GM06990 (cell line): ENCODE measurements around the gene VDAC1.

ENCODE experiments used
- DNase-seq: peaks from one replicate; pipeline ENCODE4 v3.0.0-alpha.2; 2011; ENCODE audit not compliant: insufficient read length; ENCODE audit errors: extremely low read depth
- H3K27me3 ChIP-seq: replicated peaks from 2 replicates; pipeline ENCODE4 v1.6.0; 2011; ENCODE audit warnings: low read length; ENCODE audit not compliant: control insufficient read depth, insufficient read depth
- H3K36me3 ChIP-seq: 2 replicates; pipeline ENCODE4 v1.5.1; 2011; ENCODE audit warnings: low read length; ENCODE audit not compliant: control insufficient read depth, insufficient read depth
- H3K4me3 ChIP-seq: replicated peaks from 2 replicates; pipeline ENCODE4 v1.5.1; 2011; ENCODE audit warnings: low read depth, mild to moderate bottlenecking, control low read depth, low read length
- TF ChIP-seq, protein P1 (sequence below): IDR thresholded peaks from 2 replicates; pipeline ENCODE4 v1.5.1; 2011; ENCODE audit warnings: low read length, control low read depth, mild to moderate bottlenecking, inconsistent platforms; ENCODE audit not compliant: insufficient read depth, poor library complexity, severe bottlenecking

Gene VDAC1

DNA sequence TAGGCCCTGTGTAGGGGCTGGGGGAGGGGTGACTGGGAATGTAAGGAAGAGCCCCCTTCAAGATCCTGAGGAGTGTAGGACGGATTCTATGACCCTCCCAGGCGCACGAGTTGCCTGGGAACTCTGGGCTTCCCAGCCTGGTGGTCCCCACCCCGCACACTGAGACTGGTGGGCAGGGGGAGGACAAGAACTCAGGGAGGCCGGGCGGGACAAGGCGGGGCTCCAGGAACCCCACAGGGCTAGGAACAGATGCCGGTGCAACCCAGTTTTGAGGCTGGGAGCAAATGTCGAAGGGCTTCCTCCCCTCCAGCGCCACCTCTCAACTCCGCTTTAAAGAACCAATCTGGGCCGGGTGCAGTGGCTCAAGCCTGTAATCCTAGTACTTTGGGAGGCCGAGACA, 1.3 kb upstream of the VDAC1 start:
- H3K27me3 ChIP-seq = no peaks in the 10 kb centered on the region

DNA sequence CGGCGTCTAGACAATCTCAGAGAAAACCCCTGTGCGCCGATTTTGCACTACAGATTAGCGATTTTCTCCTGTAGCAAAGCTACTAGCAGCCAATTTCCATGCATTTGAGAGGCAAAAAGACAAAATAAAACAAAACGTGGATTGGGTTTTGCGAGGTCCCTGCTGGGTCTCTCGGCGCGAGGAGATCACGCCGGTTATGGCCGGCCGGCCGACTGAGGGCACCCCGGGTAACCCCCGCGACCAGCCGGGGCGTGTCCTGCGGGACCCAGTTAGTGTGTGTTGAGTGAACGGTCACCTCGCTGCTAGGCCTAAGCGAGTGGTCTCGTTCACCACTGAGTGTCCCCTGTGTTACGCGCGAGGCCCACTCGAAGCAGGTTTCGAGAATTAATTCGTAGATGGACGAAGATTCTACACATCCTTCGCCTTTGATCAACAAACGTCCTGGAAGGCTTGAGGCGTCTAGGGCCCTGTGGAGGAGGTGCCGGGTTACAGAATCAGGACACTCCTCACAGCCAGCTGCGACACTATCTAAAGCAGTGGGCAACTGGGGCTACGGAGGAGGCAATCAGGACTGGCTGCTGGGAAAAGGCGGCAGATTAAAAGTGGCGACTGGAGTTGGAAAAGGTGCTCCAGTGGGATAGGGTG, 764 bp upstream of the VDAC1 start:
- peak; percentile 54 for DNase-seq
- TF ChIP-seq, protein P1, sequence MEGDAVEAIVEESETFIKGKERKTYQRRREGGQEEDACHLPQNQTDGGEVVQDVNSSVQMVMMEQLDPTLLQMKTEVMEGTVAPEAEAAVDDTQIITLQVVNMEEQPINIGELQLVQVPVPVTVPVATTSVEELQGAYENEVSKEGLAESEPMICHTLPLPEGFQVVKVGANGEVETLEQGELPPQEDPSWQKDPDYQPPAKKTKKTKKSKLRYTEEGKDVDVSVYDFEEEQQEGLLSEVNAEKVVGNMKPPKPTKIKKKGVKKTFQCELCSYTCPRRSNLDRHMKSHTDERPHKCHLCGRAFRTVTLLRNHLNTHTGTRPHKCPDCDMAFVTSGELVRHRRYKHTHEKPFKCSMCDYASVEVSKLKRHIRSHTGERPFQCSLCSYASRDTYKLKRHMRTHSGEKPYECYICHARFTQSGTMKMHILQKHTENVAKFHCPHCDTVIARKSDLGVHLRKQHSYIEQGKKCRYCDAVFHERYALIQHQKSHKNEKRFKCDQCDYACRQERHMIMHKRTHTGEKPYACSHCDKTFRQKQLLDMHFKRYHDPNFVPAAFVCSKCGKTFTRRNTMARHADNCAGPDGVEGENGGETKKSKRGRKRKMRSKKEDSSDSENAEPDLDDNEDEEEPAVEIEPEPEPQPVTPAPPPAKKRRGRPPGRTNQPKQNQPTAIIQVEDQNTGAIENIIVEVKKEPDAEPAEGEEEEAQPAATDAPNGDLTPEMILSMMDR = no peak
- Histone ChIP-seq H3K27me3 (no peaks in the 10 kb centered on the region), H3K4me3 (peak overlapping the region; percentile 84), H3K36me3 (peaks cover 6% of the 10 kb centered on the region)

More for the DNA sequence above, 1.3 kb upstream of the VDAC1 start:
- no peak overlapping the region; the same call in 1 of the 2 replicates for H3K4me3 ChIP-seq
- H3K36me3 ChIP-seq = peaks cover 3% of the 10 kb centered on the region
- no peak for DNase-seq
- TF ChIP-seq, protein P1 = no peak

DNA sequence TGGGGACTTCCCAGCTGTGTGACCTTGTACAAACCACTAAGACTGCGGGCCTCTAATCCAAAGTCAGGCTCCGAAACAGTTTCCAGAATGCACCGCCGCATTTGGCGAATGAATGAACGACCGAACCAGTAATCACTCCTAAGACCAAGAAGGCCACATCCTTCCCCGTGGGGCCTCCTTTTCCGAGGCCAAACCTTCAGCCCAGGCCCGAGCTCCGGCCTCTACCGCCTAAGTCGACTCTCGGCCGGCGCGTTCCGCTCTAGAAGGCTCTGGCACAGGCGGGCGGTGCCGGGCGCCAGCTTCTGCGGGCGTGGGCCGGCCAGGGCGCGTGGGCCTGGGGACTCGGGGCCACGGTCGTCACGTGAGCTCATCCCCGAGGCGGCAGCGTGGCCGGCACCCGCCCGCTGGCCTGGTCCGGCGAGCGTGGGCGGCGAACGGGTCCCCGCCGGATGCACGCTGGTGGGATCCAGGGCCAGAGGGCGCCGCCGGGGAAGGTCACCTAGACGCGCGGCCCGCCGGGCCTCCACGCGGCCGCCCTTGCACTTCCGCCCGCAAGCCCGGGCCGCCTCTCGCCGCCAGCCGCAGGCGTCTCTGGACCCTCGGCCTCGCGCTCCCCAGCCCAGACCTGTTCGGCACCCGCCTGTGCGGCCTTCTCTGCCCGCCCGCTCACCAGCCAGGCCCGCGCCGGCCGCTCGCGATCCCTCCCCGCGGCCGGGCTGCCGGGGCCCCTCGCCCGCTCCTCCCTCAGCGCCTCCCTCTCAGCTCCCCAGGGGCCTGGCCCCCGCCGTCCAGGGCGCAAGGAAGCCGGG, 754 bp downstream of the VDAC1 start:
- H3K27me3 ChIP-seq = no peaks in the 10 kb centered on the region
- peak overlapping the region; percentile 84 for H3K4me3 ChIP-seq
- DNase-seq = peak; percentile 78
- H3K36me3 ChIP-seq = peaks cover 9% of the 10 kb centered on the region
- TF ChIP-seq, protein P1 = no peak

DNA sequence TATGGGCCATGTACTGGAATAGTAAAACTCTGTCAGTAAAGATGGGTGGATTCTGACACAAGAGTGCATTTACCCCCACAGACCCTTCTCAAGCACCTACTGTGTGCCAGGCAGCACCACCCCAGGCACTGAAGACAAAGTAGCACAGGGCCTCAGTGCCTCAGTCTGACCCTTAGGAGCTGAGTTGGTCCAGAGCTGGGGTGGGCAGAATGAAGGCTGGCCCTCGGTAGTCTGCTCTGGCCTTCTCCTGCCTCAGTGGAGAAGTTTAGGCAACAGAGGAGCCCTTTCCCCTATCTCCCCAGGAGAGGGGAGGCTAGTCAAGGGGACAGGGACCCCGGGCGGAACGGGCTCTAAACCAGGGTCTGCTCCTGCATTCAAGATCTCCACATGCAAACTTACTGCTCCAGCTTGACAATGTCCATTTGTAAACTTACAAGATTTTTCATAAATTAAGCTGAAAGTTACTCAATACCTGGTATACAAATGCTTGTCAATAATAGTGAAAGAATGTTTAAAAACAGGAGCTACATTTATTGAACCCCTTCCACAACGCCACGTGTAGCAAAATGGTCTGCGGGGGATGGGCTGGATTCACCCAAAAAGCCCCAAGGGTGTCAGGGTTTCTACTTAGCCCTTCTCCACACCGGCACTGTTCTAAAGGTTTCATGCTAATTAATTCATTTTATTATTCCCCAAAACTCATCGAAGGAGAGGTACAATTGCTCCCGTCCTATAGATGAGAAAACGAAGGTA, 1.5 kb downstream of the VDAC1 start:
- Histone ChIP-seq H3K36me3 (peaks cover 9% of the 10 kb centered on the region), H3K4me3 (peak overlapping the region; percentile 84), H3K27me3 (no peaks in the 10 kb centered on the region)
- no peak for DNase-seq
- TF ChIP-seq, protein P1 = no peak

DNA sequence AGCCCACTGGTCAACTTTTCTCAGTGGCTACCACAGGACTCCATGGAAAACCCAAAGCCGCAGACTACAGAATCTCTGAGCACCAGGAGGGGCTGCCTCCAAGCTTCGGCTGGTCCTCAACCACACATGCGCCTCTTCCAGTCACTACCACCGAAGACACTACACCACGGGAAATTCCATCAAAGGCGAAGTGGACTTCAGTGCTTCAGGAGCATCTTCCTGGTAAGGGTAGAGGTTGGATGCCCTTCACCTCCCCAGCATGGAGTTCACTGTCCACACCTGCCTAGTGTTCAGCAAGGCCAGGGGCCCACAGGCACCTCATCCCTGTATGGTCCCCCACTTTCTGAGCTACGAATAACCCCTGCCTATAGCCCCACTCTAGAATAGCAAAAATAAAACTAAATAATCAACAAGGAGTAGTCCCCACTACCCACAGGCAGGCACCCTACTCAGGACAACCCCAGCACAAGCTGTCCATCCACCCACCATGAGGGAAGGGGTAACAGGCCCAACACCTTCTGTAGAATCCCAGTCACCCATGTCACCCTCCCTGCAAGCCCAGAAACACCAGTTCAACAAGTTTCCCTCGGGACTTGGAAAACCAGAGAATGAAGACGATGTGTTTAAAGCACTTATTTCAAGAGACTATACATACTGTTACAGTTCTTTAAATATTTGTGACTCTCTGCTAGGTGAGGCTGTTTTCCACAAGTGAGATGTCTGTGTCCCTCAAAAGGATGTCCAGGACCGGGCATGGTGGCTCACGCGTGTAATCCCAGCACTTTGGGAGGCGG, 2.6 kb downstream of the VDAC1 start:
- Histone ChIP-seq H3K36me3 (peaks cover 9% of the 10 kb centered on the region), H3K27me3 (no peaks in the 10 kb centered on the region), H3K4me3 (peak overlapping the region; percentile 84)
- TF ChIP-seq, protein P1 = no peak
- no peak for DNase-seq
